Measurements from ENCODE around the gene TGFBR2.

TGFBR2 gene

GRCh38 chr3:30620402-30621360 lies 14.3 kb downstream of the TGFBR2 start:
- Histone ChIP-seq H3K27ac (ENCODE audit: extremely low read depth, low read depth, low read length) (no peak overlapping the region), H3K4me1 (ENCODE audit: control insufficient read depth, insufficient read depth, low read length) (peaks cover 7% of the 10 kb centered on the region; the same call in 1 of the 2 replicates), H3K4me3 (ENCODE audit: low read depth, low read length) (no peak overlapping the region), H3K9me3 (ENCODE audit: control insufficient read depth, insufficient read depth, low read depth, low read length) (no peaks in the 10 kb centered on the region), H3K36me3 (ENCODE audit: control insufficient read depth in 2 of 2, insufficient read depth in 1 of 2, low read length in 2 of 2) (no peaks in the 10 kb centered on the region)
- TF ChIP-seq, protein P1, sequence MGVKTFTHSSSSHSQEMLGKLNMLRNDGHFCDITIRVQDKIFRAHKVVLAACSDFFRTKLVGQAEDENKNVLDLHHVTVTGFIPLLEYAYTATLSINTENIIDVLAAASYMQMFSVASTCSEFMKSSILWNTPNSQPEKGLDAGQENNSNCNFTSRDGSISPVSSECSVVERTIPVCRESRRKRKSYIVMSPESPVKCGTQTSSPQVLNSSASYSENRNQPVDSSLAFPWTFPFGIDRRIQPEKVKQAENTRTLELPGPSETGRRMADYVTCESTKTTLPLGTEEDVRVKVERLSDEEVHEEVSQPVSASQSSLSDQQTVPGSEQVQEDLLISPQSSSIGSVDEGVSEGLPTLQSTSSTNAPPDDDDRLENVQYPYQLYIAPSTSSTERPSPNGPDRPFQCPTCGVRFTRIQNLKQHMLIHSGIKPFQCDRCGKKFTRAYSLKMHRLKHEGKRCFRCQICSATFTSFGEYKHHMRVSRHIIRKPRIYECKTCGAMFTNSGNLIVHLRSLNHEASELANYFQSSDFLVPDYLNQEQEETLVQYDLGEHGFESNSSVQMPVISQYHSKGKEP (tag by site-specific recombination; IDR thresholded peaks at IDR 0.05) = no peak
- TF ChIP-seq, protein P2, sequence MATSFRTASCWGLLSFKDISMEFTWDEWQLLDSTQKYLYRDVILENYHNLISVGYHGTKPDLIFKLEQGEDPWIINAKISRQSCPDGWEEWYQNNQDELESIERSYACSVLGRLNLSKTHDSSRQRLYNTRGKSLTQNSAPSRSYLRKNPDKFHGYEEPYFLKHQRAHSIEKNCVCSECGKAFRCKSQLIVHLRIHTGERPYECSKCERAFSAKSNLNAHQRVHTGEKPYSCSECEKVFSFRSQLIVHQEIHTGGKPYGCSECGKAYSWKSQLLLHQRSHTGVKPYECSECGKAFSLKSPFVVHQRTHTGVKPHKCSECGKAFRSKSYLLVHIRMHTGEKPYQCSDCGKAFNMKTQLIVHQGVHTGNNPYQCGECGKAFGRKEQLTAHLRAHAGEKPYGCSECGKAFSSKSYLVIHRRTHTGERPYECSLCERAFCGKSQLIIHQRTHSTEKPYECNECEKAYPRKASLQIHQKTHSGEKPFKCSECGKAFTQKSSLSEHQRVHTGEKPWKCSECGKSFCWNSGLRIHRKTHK (tag by site-specific recombination; IDR thresholded peaks at IDR 0.05) = no peak
- TF ChIP-seq MYNN (tag by site-specific recombination; IDR thresholded peaks at IDR 0.05; ENCODE audit: borderline replicate concordance) (no peak), REST (tag by site-specific recombination; IDR thresholded peaks at IDR 0.05) (no peak), ZNF335 (tag by site-specific recombination; conservative IDR thresholded peaks at IDR 0.05) (no peak), ZNF423 (tag by site-specific recombination; IDR thresholded peaks at IDR 0.05) (no peak), SP7 (tag by site-specific recombination; IDR thresholded peaks at IDR 0.05) (no peak), FEZF1 (tag by site-specific recombination; IDR thresholded peaks at IDR 0.05) (no peak), SALL2 (tag by site-specific recombination; IDR thresholded peaks at IDR 0.05; ENCODE audit: borderline replicate concordance) (no peak), ZNF214 (tag by site-specific recombination; IDR thresholded peaks at IDR 0.05; ENCODE audit: borderline replicate concordance) (no peak), KLF10 (tag by site-specific recombination; IDR thresholded peaks at IDR 0.05) (no peak), ZNF747 (tag by site-specific recombination; IDR thresholded peaks at IDR 0.05) (no peak), ZNF555 (tag by site-specific recombination; conservative IDR thresholded peaks at IDR 0.05) (no peak), ZNF501 (tag by site-specific recombination; IDR thresholded peaks at IDR 0.05) (no peak), ZSCAN16 (tag by site-specific recombination; IDR thresholded peaks at IDR 0.05) (no peak), MEIS1 (CRISPR knock-in tag; IDR thresholded peaks at IDR 0.05; ENCODE audit: borderline replicate concordance) (no peak)
- TF ChIP-seq, protein P3, sequence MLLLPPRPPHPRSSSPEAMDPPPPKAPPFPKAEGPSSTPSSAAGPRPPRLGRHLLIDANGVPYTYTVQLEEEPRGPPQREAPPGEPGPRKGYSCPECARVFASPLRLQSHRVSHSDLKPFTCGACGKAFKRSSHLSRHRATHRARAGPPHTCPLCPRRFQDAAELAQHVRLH (tag by site-specific recombination; IDR thresholded peaks at IDR 0.05) = no peak
- CTCF ChIA-PET = no interaction called here
- POLR2A ChIA-PET = no interaction called here

DNA sequence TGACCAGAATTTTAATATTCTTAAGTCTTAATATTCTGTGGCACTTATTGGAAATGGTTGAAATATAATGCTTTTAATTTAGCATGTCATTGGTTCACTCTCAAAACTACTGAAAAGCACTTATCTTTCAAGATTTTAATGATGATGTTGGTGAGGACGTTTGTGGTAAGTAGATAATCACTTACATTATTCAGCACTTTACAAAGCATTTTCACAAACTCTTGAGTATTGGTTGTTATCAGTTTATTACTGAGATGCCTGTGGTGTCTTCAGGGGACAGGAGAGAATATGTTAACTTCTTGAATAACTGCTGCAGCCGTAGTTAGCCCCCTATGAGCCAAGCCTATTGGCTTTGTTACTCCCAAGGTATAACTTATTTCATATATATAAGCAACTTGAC lies 15.2 kb downstream of the TGFBR2 start:
- ChIA-PET POLR2A (no interaction called here), CTCF (no interaction called here)
- H3K4me1 ChIP-seq (ENCODE audit: control insufficient read depth, insufficient read depth, low read length) = peaks cover 7% of the 10 kb centered on the region; the same call in 1 of the 2 replicates
- TF ChIP-seq ZNF654 (tag by site-specific recombination; IDR thresholded peaks at IDR 0.05; ENCODE audit: low read depth) = no peak
- no peak for TF ChIP-seq SP2 (tag by site-specific recombination; IDR thresholded peaks at IDR 0.05)
- TF ChIP-seq ZNF626 (tag by site-specific recombination; IDR thresholded peaks at IDR 0.05) = no peak
- TF ChIP-seq ZNF266 (tag by site-specific recombination; IDR thresholded peaks at IDR 0.05; ENCODE audit: low read depth) = no peak
- TF ChIP-seq ZNF518A (tag by site-specific recombination; conservative IDR thresholded peaks at IDR 0.05; ENCODE audit: low read depth) = no peak
- no peak for TF ChIP-seq ZNF121 (tag by site-specific recombination; IDR thresholded peaks at IDR 0.05)

More for the DNA sequence above, 15.2 kb downstream of the TGFBR2 start:
- no peaks in the 10 kb centered on the region for H3K36me3 ChIP-seq (ENCODE audit: control insufficient read depth in 2 of 2, insufficient read depth in 1 of 2, low read length in 2 of 2)
- H3K27ac ChIP-seq (ENCODE audit: extremely low read depth, low read depth, low read length) = no peak overlapping the region
- H3K4me3 ChIP-seq (ENCODE audit: low read depth, low read length) = no peak overlapping the region
- no peaks in the 10 kb centered on the region for H3K9me3 ChIP-seq (ENCODE audit: control insufficient read depth, insufficient read depth, low read depth, low read length)

Data from HEK293 (cell line).